Trophoblast cell (in vitro differentiated cells and primary cell): ENCODE results near the gene SPATA7.
"Not testable (repeated sequence)": the region's sequence is repeated elsewhere in the genome, so short reads cannot be mapped to it uniquely, and the experiment has no call there.

Experiments used
- DNase-seq, 2 donors: peaks; one replicate each; pipeline ENCODE4 v3.0.0-alpha.2; 2016
- H2AFZ ChIP-seq: 2 replicates; pipeline ENCODE4 v1.6.1; 2013; ENCODE audit warnings: low read length, moderate library complexity, mild to moderate bottlenecking; ENCODE audit not compliant: insufficient read depth, poor library complexity
- H2AK5ac ChIP-seq: 2 replicates; pipeline ENCODE4 v1.6.1; 2013; ENCODE audit warnings: mild to moderate bottlenecking, low read length
- H2BK120ac ChIP-seq: 2 replicates; pipeline ENCODE4 v1.6.1; 2013; ENCODE audit warnings: low read length, mild to moderate bottlenecking, moderate library complexity; ENCODE audit not compliant: insufficient read depth, poor library complexity
- H2BK12ac ChIP-seq: 2 replicates; pipeline ENCODE4 v1.6.1; 2013; ENCODE audit warnings: mild to moderate bottlenecking, low read length, moderate library complexity
- H2BK5ac ChIP-seq: 2 replicates; pipeline ENCODE4 v1.6.1; 2013; ENCODE audit warnings: low read length, low read depth, moderate library complexity, mild to moderate bottlenecking; ENCODE audit not compliant: poor library complexity
- H3K14ac ChIP-seq: 2 replicates; pipeline ENCODE4 v1.6.1; 2013; ENCODE audit warnings: mild to moderate bottlenecking, low read length
- H3K18ac ChIP-seq: 2 replicates; pipeline ENCODE4 v1.6.1; 2013; ENCODE audit warnings: mild to moderate bottlenecking, low read length
- H3K23ac ChIP-seq: 2 replicates; pipeline ENCODE4 v1.6.1; 2013; ENCODE audit warnings: low read length
- H3K27ac ChIP-seq: 2 replicates; pipeline ENCODE4 v1.5.1; 2013; ENCODE audit warnings: low read depth, mild to moderate bottlenecking, inconsistent platforms, low read length, moderate library complexity
- H3K27me3 ChIP-seq: 2 replicates; pipeline ENCODE4 v1.6.1; 2013; ENCODE audit warnings: inconsistent platforms, mild to moderate bottlenecking, low read length, moderate library complexity; ENCODE audit not compliant: insufficient read depth
- H3K36me3 ChIP-seq, 2 experiments: 1 replicate in 1 of 2; 2 replicates in 1 of 2; pipeline ENCODE4 v1.6.1; 2013; ENCODE audit warnings: low read length in 2 of 2, mild to moderate bottlenecking in 2 of 2, moderate library complexity in 1 of 2; ENCODE audit not compliant: insufficient read depth in 2 of 2, control insufficient read depth in 1 of 2
- H3K4ac ChIP-seq: 2 replicates; pipeline ENCODE4 v1.6.1; 2013; ENCODE audit warnings: low read depth, mild to moderate bottlenecking, low read length, moderate library complexity
- H3K4me1 ChIP-seq, 2 experiments: 1 replicate in 1 of 2; 2 replicates in 1 of 2; pipeline ENCODE4 v1.6.1; 2013; ENCODE audit warnings: low read length in 2 of 2, mild to moderate bottlenecking in 2 of 2, moderate library complexity in 1 of 2; ENCODE audit not compliant: insufficient read depth in 2 of 2, control insufficient read depth in 1 of 2
- H3K4me2 ChIP-seq: 2 replicates; pipeline ENCODE4 v1.6.1; 2013; ENCODE audit warnings: inconsistent platforms, mild to moderate bottlenecking, low read length, moderate library complexity
- H3K4me3 ChIP-seq: 2 replicates; pipeline ENCODE4 v1.5.1; 2013; ENCODE audit warnings: mild to moderate bottlenecking, low read depth, low read length, inconsistent platforms
- H3K79me1 ChIP-seq: one replicate; pipeline ENCODE4 v1.6.1; 2013; ENCODE audit warnings: low read length
- H3K79me2 ChIP-seq: 2 replicates; pipeline ENCODE4 v1.6.1; 2013; ENCODE audit warnings: low read length, mild to moderate bottlenecking; ENCODE audit not compliant: control insufficient read depth, insufficient read depth, poor library complexity
- H3K9ac ChIP-seq: 2 replicates; pipeline ENCODE4 v1.6.1; 2013; ENCODE audit warnings: mild to moderate bottlenecking, low read length
- H3K9me3 ChIP-seq: 2 replicates; pipeline ENCODE4 v1.6.1; 2013; ENCODE audit warnings: low read depth, mild to moderate bottlenecking, control low read depth, inconsistent platforms, low read length; ENCODE audit not compliant: insufficient read depth
- H4K12ac ChIP-seq: 2 replicates; pipeline ENCODE4 v1.6.1; 2013; ENCODE audit warnings: low read depth, mild to moderate bottlenecking, low read length, moderate library complexity
- H4K8ac ChIP-seq: 2 replicates; pipeline ENCODE4 v1.6.1; 2013; ENCODE audit warnings: low read depth, mild to moderate bottlenecking, low read length, moderate library complexity
- H4K91ac ChIP-seq: one replicate; pipeline ENCODE4 v1.6.1; 2013; ENCODE audit warnings: low read depth, mild to moderate bottlenecking, low read length, moderate library complexity
- WGBS: extraction: QIAGEN DNeasy Blood & Tissue Kit; methylation state at CpG from one replicate; pipeline ENCODE4 v1.1.7; 2013; ENCODE audit warnings: missing lambda C conversion rate; ENCODE audit not compliant: insufficient read length, insufficient coverage; ENCODE audit errors: extremely low coverage; 5-methylcytosine and 5-hydroxymethylcytosine counted together

The SPATA7 gene

DNA sequence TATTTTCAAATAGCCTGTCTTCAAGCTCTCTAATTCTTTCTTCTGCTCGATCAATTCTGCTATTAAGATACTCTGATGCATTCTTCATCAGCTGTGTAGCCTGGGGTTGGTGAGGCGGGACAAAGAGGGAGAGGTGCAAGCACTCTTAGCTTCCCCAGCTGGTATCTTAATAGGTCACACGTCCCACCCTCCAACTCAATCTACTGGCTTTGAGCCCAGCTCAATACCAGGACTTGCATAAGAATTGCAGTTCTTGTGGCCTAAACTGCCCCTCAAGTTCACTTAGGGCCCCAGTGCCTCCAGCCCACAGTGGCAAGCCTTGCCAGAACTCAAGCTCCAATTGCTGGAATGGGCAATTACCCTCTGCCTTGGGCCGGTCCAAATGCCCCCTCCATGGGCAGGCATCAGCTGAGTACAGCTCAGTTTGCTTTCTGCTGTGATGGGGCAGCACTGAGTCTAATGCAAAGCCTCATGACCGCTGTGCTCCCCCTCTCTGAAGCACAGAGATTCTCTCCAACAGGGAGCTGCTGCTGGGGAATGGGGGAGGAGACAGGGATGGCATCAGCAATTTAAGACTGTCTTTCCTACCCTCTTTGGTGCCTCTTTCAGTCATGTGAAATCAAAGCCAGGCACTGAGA lies 5.6 kb upstream of the SPATA7 start:
- Histone ChIP-seq H3K23ac (no peak overlapping the region), H3K27me3 (no peaks in the 10 kb centered on the region), H4K12ac (no peak overlapping the region), H3K36me3 (no peaks in the 10 kb centered on the region), H4K8ac (no peak overlapping the region), H3K79me1 (no peaks in the 10 kb centered on the region), H3K4me1 (peaks cover 0 to 2% of the 10 kb centered on the region in 2 experiments), H3K9me3 (no peaks in the 10 kb centered on the region), H3K27ac (no peak overlapping the region), H3K18ac (no peak overlapping the region), H3K4me2 (no peak overlapping the region), H3K4ac (no peak overlapping the region), H2BK5ac (no peak overlapping the region), H3K9ac (no peak overlapping the region), H3K14ac (no peak overlapping the region), H2AFZ (no peak overlapping the region), H2BK120ac (no peak overlapping the region), H2BK12ac (no peak overlapping the region), H2AK5ac (no peak overlapping the region), H3K79me2 (no peaks in the 10 kb centered on the region), H3K4me3 (no peak overlapping the region), H4K91ac (no peak overlapping the region)
- no peak for DNase-seq
- no CpG with 5 or more reads among the region's 5 CpGs for WGBS

DNA sequence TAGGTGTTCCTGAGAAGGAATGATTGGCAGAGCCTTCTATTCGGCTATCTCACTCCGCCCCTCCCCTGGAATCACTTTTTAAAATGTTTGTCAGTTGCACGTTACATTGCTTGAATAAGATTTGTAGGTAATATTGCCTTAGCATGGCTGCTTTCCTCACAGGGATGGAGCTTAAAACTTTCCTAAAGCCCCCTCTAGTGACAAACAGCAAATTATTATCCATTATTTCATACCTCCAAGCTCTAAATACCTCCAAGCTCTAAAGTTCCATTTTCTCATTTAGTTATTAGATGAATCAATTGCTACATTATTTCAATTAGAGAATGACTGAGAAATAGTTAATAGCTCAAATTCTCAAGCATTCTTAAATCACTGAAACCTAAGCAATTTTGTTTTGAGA lies 5.1 kb upstream of the SPATA7 start:
- H3K27me3 ChIP-seq: no peaks in the 10 kb centered on the region
- no peak overlapping the region for H2BK120ac ChIP-seq
- H3K18ac ChIP-seq: no peak overlapping the region
- DNase-seq: no peak
- no peaks in the 10 kb centered on the region for H3K9me3 ChIP-seq
- H3K14ac ChIP-seq: no peak overlapping the region
- no peak overlapping the region for H2BK5ac ChIP-seq
- H2AFZ ChIP-seq: no peak overlapping the region
- WGBS: no CpG with 5 or more reads among the region's 3 CpGs
- peaks cover 0 to 2% of the 10 kb centered on the region in 2 experiments for H3K4me1 ChIP-seq
- H4K12ac ChIP-seq: no peak overlapping the region
- H3K27ac ChIP-seq: no peak overlapping the region
- peaks cover 2% of the 10 kb centered on the region for H3K79me1 ChIP-seq
- no peaks in the 10 kb centered on the region for H3K36me3 ChIP-seq
- no peak overlapping the region for H3K23ac ChIP-seq
- no peak overlapping the region for H3K9ac ChIP-seq
- no peak overlapping the region for H4K91ac ChIP-seq
- no peak overlapping the region for H3K4ac ChIP-seq
- no peak overlapping the region for H3K4me2 ChIP-seq
- peaks cover 2% of the 10 kb centered on the region for H3K79me2 ChIP-seq
- H4K8ac ChIP-seq: no peak overlapping the region
- H2AK5ac ChIP-seq: no peak overlapping the region
- H3K4me3 ChIP-seq: no peak overlapping the region
- H2BK12ac ChIP-seq: no peak overlapping the region

DNA sequence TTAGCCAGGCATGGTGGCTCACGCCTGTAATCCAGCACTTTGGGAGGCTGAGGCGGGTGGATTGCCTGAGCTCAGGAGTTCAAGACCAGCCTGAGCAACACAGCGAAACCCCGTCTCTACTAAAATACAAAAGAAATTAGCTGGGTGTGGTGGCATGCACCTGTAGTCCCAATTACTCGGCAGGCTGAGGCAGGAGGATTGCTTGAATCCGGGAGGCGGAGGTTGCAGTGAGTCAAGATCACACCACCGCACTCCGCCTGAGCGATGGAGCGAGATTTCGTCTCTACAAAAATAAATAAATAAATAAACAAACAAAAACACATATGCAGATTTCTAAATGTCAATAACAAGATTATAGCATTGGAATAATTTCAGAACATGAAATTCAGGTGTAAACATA lies 3.8 kb upstream of the SPATA7 start:
- H3K36me3 ChIP-seq, H2BK5ac ChIP-seq, H3K4me3 ChIP-seq, H3K9ac ChIP-seq, H3K4ac ChIP-seq, H3K9me3 ChIP-seq, H2AK5ac ChIP-seq, H4K8ac ChIP-seq, H4K12ac ChIP-seq, H3K4me2 ChIP-seq, DNase-seq, H2BK12ac ChIP-seq, H3K27me3 ChIP-seq, H2BK120ac ChIP-seq, H3K18ac ChIP-seq, H3K79me2 ChIP-seq, H4K91ac ChIP-seq, H3K79me1 ChIP-seq, H3K23ac ChIP-seq, H3K14ac ChIP-seq, H3K4me1 ChIP-seq, H2AFZ ChIP-seq, H3K27ac ChIP-seq: not testable (repeated sequence)
- WGBS: no CpG with 5 or more reads among the region's 12 CpGs

DNA sequence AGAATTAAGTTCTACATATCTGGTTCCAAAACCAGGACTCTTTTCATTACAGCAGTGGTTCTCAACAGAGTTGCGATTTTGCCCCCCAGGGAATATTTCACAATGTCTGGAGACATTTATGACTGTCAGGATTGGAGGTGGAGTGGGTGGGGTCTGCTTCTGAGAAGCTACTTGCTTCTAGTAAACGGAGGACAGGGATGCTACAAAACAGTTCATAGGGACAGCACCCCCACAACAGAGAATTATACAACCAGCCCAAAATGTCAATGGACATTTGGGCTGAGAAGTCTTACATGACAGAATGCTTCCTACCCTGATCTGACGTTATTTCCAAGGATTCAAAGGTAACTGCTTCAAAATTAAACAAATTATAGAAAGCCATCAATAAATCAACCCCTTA lies 739 bp upstream of the SPATA7 start:
- no peak overlapping the region for H3K4ac ChIP-seq
- no peak overlapping the region for H3K14ac ChIP-seq
- DNase-seq: peak; percentile 47 to 83
- peaks cover 0 to 2% of the 10 kb centered on the region in 2 experiments for H3K4me1 ChIP-seq
- H2BK120ac ChIP-seq: no peak overlapping the region
- H3K27me3 ChIP-seq: no peaks in the 10 kb centered on the region
- peak overlapping the region; percentile 83 for H3K4me2 ChIP-seq
- H3K27ac ChIP-seq: no peak overlapping the region
- no peak overlapping the region for H2BK12ac ChIP-seq
- no peak overlapping the region for H2BK5ac ChIP-seq
- H3K18ac ChIP-seq: no peak overlapping the region
- no peak overlapping the region for H2AFZ ChIP-seq
- H3K9ac ChIP-seq: no peak overlapping the region
- H3K23ac ChIP-seq: no peak overlapping the region
- H3K9me3 ChIP-seq: no peaks in the 10 kb centered on the region
- H4K12ac ChIP-seq: peak overlapping the region; percentile 80
- H3K79me1 ChIP-seq: peaks cover 6% of the 10 kb centered on the region
- H2AK5ac ChIP-seq: no peak overlapping the region
- H4K91ac ChIP-seq: no peak overlapping the region
- H4K8ac ChIP-seq: no peak overlapping the region
- H3K36me3 ChIP-seq: no peaks in the 10 kb centered on the region
- H3K79me2 ChIP-seq: peaks cover 5% of the 10 kb centered on the region
- no peak overlapping the region for H3K4me3 ChIP-seq
- WGBS: no CpG with 5 or more reads among the region's 3 CpGs
